GM12875 (cell line): Measurements from ENCODE around the gene KANSL1.

Experiments used
- H3K4me3 ChIP-seq: one replicate; pipeline ENCODE4 v1.5.1; 2011; ENCODE audit warnings: low read depth, low read length, control low read depth
- CTCF ChIP-seq: IDR thresholded peaks from 2 replicates; pipeline ENCODE4 v1.5.1; 2011; ENCODE audit warnings: low read depth, mild to moderate bottlenecking, control low read depth, inconsistent platforms, low read length, moderate library complexity, borderline replicate concordance; ENCODE audit not compliant: insufficient read depth

The KANSL1 gene

GRCh38 chr17:46202424-46202823, 9.2 kb upstream of the KANSL1 start:
- TF ChIP-seq CTCF: no peak
- no peak overlapping the region for H3K4me3 ChIP-seq

GRCh38 chr17:46201491-46201890, 8.3 kb upstream of the KANSL1 start:
- no peak for TF ChIP-seq CTCF
- no peak overlapping the region for H3K4me3 ChIP-seq

GRCh38 chr17:46200197-46200596, 7.0 kb upstream of the KANSL1 start:
- no peak overlapping the region for H3K4me3 ChIP-seq
- no peak for TF ChIP-seq CTCF

GRCh38 chr17:46199379-46199778, 6.2 kb upstream of the KANSL1 start:
- H3K4me3 ChIP-seq: no peak overlapping the region
- TF ChIP-seq CTCF: no peak

- no peak for TF ChIP-seq CTCF
- no peak overlapping the region for H3K4me3 ChIP-seq
Measured at GRCh38 chr17:46198233-46198632, 5.0 kb upstream of the KANSL1 start.

GRCh38 chr17:46197530-46197929, 4.3 kb upstream of the KANSL1 start:
- TF ChIP-seq CTCF: no peak
- no peak overlapping the region for H3K4me3 ChIP-seq

- no peak for TF ChIP-seq CTCF
- H3K4me3 ChIP-seq: no peak overlapping the region
Measured at GRCh38 chr17:46195939-46196716, 2.9 kb upstream of the KANSL1 start.
